Measurements from ENCODE around the gene ZNF644.
"Not testable (repeated sequence)": the region's sequence is repeated elsewhere in the genome, so short reads cannot be mapped to it uniquely, and the experiment has no call there.

Gene ZNF644

GRCh38 chr1:90977522-90977921 is 44.3 kb downstream of the ZNF644 start:
- DNase-seq, result no peak

DNA sequence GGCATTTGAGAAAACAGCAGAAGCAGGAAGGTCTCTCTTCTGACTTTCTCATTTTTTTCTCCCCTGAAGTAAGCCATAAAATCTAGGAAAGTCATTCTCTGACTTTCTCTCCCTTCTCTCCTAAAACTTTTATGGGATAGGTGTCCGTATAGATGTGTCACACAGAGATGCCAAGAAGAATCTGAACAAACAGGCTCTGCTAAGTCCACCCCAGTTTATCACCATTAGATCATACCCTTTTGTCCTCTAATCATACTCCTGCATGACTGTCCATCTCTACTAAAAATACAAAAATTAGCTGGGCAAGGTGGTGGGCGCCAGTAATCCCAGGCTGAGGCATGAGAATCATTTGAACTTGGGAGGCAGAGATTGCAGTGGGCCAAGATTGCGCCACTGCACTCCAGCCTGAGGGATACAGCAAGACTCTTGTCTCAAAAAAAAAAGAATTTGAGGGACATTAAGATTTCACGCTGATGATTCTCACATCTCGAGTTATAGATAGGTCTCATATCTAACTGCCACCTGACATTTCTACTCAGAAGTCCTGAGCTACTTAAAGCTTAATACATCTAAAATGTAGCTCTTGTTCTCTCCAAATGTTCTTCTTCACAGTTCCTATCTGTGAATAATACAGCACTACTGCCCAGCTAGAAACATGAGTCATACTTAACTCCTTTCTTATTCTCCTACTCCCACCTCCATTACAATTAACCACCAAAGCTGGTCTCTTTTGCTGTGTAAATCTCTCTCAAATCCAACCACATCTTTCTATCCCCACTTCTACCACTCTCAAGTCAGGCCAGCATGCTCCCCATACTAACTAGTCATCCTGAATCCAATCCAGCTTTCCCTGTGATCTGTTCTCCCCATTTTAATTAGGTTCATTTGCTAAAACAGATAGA is 47.7 kb downstream of the ZNF644 start:
- DNase-seq, result no peak

GRCh38 chr1:90970208-90970607 is 51.6 kb downstream of the ZNF644 start:
- DNase-seq, result no peak

- DNase-seq, result no peak
These were observed 52.6 kb downstream of the ZNF644 start for GRCh38 chr1:90969241-90969640.

GRCh38 chr1:90964444-90965035 is 57.3 kb downstream of the ZNF644 start:
- DNase-seq, result peak in 1 of 2 donors; percentile 28

DNA sequence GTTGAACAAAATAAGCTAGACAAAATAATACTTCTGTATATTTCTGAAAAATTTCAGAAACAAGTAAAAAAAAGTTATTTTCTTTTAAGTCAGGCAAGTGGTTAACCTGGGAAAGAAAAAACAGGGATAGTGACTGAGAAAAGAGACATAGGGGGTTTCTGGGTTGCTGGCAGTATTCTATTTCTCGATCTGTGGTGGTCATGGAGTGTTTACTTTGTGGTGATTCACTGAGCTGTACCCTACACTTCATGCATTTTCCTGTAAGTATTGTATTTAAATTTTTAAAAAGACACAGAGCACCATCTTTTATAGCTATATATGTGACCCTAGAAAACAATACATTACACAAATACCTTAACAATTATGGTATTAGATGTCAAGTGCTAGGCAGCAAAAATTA is 58.2 kb downstream of the ZNF644 start:
- no peak for DNase-seq

DNA sequence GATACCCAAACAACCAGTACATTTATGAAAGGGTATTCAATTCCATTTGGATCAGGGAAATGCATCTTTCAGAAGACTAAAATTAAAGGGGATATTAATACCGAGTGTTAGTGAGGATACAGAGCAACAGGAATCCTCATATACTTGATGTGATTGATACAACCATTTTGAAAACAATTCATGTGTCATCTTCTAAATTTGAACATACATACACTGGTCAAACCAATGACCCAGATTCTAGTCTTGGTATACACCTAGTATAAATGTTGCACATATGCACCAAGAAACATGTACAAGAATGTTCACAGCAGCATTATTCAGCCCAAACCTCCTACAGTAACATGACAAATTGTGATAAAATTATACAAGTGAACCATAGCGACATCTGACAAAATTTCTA is 58.6 kb downstream of the ZNF644 start:
- no peak for DNase-seq

DNA sequence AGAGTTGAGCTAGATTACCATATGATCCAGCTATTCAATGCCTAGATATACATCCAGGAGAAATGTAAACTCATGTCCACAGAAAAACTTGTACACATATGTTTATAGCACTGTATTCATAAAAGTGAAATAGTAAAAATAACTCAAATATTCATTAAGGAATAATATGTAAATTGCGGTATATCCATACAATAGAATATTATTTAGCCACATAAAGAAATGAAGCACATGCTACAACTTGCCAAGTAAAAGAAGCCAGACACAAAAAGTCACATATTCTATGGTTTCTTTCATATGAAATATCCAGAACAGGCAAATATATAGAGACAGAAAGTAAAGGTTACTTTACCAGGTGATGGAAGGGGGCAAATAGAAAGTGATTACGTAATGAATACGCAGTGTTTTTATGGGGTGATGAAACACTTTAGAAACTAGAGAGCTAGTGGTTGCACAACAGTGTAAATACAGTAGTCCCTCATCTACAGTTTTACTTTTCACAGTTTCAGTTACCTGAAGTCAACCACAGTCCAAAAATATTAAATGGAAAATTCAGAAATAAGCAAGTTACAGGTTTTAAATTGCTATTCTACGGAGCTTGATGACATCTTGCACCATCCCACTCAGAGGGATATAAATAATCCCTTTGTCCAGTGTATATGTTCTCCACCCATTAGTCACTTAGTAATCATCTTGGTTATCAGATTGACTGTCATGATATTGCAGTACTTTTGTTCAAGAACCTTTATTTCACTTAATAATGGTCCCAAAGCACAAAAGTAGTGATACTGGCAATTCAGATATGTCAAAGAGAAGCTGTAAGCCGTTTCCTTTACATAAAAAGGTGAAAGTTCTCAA is 62.3 kb downstream of the ZNF644 start:
- DNase-seq, result no peak

- DNase-seq, result no peak
These were observed 64.3 kb downstream of the ZNF644 start for GRCh38 chr1:90957497-90957896.

GRCh38 chr1:90955769-90956168 is 66.1 kb downstream of the ZNF644 start:
- DNase-seq, result no peak

GRCh38 chr1:90952906-90953305 is 68.9 kb downstream of the ZNF644 start:
- DNase-seq, result no peak

- DNase-seq, result no peak
These were observed 70.8 kb downstream of the ZNF644 start for GRCh38 chr1:90951009-90951408.

- DNase-seq, result no peak
These were observed 73.5 kb downstream of the ZNF644 start for GRCh38 chr1:90948301-90948700.

- DNase-seq, result no peak
These were observed 75.2 kb downstream of the ZNF644 start for GRCh38 chr1:90946630-90947029.

GRCh38 chr1:90945287-90945686 is 76.5 kb downstream of the ZNF644 start:
- DNase-seq, result no peak

- DNase-seq, result no peak
These were observed 77.9 kb downstream of the ZNF644 start for GRCh38 chr1:90943966-90944365.

DNA sequence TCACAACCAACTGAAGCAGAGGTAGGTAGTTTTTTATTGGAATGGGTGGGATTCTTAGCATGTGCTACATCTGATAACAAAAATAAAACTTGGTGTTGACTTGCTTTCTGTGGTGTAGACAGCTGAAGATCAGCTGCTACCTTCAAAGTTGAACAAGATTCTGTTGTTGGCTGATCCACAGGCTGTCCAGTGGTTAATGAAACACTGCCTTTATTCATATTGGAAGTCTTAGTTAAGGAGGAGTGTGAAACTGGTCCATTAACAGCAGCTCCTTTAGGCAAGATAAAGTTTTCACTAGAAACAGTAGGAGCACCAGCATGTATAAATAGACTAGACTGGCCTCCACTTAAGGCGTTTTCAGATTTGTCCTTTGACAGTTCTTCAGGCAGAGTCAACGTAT is 81.1 kb downstream of the ZNF644 start:
- DNase-seq, result no peak

GRCh38 chr1:90936731-90937130 is 85.1 kb downstream of the ZNF644 start:
- DNase-seq, result no peak

DNA sequence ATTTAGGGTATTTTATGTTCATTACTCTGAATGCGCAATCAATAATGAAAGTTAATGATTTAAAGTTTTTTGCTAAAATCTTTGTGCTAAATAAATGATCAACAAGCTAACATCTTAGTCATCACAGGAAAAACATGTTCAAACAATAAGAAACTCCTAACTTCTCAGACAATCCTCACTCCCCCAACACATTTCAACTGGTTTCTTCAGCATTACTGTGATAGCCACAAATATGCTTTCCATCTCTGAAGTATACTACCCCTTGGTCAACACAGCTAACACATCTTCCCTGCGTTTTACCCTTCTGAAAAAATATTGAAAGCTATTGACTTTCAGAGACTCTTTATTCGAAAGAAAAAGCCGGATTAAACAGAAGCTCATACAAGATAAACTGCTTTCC is 85.8 kb downstream of the ZNF644 start:
- no peak for DNase-seq

DNA sequence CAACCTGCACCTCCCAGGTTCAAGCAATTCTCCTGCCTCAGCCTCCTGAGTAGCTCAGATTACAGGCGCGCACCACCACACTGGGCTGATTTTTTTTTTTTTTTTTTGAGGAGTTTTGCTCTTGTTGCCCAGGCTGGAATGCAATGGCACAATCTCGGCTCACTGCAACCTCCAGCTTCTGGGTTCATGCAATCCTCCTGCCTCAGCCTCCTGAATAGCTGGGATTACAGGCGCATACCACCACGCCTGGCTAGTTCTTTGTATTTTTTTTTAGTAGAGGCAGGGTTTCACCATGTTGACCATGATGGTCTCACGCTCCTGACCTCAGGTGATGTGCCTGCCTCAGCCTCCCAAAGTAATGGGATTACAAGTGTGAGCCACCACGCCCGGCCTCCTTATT is 93.6 kb downstream of the ZNF644 start:
- not testable (repeated sequence) for DNase-seq

DNA sequence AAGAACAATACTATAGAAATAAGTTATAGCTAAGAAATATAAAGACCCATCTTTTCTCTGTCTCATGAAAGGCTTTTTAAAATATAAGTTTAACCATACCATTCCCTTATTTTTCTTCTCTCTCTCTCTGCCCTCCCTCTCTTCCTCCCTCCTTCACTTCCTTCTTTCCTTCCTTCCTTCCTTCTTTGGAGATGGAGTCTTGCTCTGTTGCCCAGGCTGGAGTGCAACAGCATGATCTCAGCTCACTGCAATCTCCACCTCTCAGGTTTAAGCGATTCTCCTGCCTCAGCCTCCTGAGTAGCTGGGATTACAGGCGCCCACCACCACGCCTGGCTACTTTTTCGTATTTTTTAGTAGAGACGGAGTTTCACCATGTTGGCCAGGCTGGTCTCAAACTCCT is 94.2 kb downstream of the ZNF644 start:
- DNase-seq, result not testable (repeated sequence)

DNA sequence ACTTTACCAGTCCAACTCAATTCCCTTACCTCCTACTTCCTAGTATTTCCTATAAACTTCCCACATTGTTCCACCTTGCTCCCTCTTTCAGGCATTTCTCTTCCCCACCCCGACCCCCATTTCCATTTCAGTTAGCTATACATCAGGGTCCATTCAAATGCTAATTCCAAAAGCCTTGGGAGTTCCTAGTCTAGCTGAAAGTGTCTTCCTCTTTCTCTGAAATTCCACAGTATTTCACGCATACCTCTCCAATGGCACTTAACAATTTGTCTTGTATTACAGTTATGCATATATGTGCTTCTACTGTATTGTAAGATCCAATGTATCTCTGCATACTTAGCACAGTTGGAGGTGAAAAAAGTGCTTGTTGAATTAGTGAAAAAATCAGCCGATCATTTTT is 94.9 kb downstream of the ZNF644 start:
- no peak for DNase-seq
